Esophagus squamous epithelium (tissue), 5 donors: ENCODE data around the gene ITPA. TPM values are rescaled to one million over a fixed set of nuclear protein-coding genes. Genes with fewer than 3 reads are reported as not detected.

Source experiments
- DNase-seq: peaks from one replicate; lab custom pipeline; 2025; lab: John Stamatoyannopoulos, UW
- H3K27ac ChIP-seq, 4 donors: fragments of 200-600 bp; sonication (generic); one replicate each; pipeline ENCODE4 v1.5.1; 2016 to 2019; ENCODE audit warnings: mild to moderate bottlenecking in 1 of 4
- H3K27me3 ChIP-seq, 4 donors: fragments of 200-600 bp; sonication (generic); 1 replicate in 3 of 4; 2 replicates in 1 of 4; pipeline versions ENCODE4 v1.5.1 to v1.6.0; 2017 to 2021; ENCODE audit warnings: antibody characterized with exemption in 1 of 4
- H3K36me3 ChIP-seq, 3 donors: fragments of 200-600 bp; sonication (generic); one replicate each; pipeline ENCODE4 v1.5.1; 2016 to 2019
- H3K4me1 ChIP-seq, 3 donors: fragments of 200-600 bp; sonication (generic); one replicate each; pipeline ENCODE4 v1.5.1; 2017 to 2019
- H3K4me3 ChIP-seq, 4 donors: fragments of 200-600 bp; sonication (generic); 1 replicate in 3 of 4; 2 replicates in 1 of 4; pipeline ENCODE4 v1.5.1; 2016 to 2019; ENCODE audit warnings: mild to moderate bottlenecking in 2 of 4, moderate library complexity in 1 of 4
- H3K9me3 ChIP-seq, 3 donors: fragments of 200-600 bp; sonication (generic); one replicate each; pipeline ENCODE4 v1.5.1; 2016 to 2019
- POLR2A ChIP-seq, 4 donors: fragments of 450-650 bp; IDR thresholded peaks; one replicate each; pipeline ENCODE4 v1.6.1; 2017; ENCODE audit warnings: antibody characterized with exemption in 4 of 4, mild to moderate bottlenecking in 4 of 4, moderate library complexity in 3 of 4
- WGBS, 2 donors: methylation state at CpG; one replicate each; pipeline ENCODE4 v1.1.5; 2018; 5-methylcytosine and 5-hydroxymethylcytosine counted together
- intact Hi-C: fragments of 100-400 bp; cut with DNase I; formaldehyde crosslinking; loops from one replicate; pipeline ENCODE4 v1.15.0; 2022
- total RNA-seq, 4 donors: library from RNA; depleted of rRNA; stranded (reverse); fragments of >200 nt; gene quantifications; one replicate each; pipeline ENCODE4 v1.1.0, GENCODE V29; 2016
- TF ChIP-seq, protein P1 (sequence below), 6 experiments: fragments of 450-650 bp in 4 of 6; fragments of 200-600 bp in 2 of 6; sonication (generic) in 2 of 6; IDR thresholded peaks; one replicate each; pipeline ENCODE4 v1.5.1; 2016 to 2019; ENCODE audit warnings: antibody characterized with exemption in 6 of 6, mild to moderate bottlenecking in 4 of 6, moderate library complexity in 4 of 6
- donor health status: DM: yes; HTN: yes; CAD: no.

ITPA gene
- total RNA-seq, 4 donors from 2014 or later = 47.1 to 54.5 (median 48.7) TPM

DNA sequence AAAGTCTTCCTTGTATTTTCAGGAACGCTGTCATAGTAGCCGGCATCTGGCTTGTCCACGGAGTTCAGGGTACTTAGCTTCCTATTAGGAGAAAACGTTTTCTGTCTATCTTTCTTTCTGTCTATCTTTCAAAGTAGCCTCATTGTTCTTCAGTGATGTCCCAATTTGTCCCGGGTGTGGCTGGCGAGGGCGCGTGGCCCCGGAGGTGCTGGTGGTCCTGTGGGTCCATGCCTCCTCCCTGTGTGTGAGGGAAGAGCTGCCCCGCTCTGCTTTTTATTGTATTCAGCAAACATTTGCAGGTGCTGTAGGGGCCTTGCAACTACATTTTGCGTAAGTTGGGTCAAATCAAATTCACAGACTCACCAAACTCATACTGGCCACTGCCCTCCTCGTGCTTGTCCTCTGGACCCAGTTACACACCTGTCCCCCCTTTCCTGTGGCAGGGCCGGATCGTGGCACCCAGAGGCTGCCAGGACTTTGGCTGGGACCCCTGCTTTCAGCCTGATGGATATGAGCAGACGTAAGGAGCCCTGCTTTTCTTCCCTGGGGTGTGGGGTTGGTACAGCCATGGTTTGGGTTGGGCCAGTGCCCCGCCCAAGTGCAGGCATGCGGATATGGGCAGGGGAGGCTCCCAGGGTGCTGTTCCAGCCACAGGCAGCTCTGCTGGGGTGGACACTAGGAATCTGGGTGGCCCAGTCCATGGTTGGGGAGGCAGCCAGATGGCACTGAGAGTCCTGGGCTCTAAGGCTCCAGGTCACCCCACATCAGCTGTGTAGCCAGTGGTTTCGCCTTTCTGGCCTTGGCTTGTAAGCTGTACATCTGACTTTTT lies 12.3 kb downstream of the ITPA start:
- no peaks in the 10 kb centered on the region for H3K27me3 ChIP-seq
- H3K9me3 ChIP-seq = no peaks in the 10 kb centered on the region
- intact Hi-C loops = no loop called here
- peaks cover 6 to 64% (median 12%) of the 10 kb centered on the region in 3 donors for H3K4me1 ChIP-seq
- TF ChIP-seq POLR2A (IDR thresholded peaks at IDR 0.05) = no peak
- TF ChIP-seq, protein P1, sequence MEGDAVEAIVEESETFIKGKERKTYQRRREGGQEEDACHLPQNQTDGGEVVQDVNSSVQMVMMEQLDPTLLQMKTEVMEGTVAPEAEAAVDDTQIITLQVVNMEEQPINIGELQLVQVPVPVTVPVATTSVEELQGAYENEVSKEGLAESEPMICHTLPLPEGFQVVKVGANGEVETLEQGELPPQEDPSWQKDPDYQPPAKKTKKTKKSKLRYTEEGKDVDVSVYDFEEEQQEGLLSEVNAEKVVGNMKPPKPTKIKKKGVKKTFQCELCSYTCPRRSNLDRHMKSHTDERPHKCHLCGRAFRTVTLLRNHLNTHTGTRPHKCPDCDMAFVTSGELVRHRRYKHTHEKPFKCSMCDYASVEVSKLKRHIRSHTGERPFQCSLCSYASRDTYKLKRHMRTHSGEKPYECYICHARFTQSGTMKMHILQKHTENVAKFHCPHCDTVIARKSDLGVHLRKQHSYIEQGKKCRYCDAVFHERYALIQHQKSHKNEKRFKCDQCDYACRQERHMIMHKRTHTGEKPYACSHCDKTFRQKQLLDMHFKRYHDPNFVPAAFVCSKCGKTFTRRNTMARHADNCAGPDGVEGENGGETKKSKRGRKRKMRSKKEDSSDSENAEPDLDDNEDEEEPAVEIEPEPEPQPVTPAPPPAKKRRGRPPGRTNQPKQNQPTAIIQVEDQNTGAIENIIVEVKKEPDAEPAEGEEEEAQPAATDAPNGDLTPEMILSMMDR (IDR thresholded peaks at IDR 0.05) = no peak
- 86 to 92% methylated on average over 13 of the region's 18 CpGs for WGBS, 2 donors
- peak overlapping the region; percentile 8 to 62 (median 42) for H3K27ac ChIP-seq
- DNase-seq = no peak
- peaks cover 0 to 68% (median 0%) of the 10 kb centered on the region in 3 donors for H3K36me3 ChIP-seq
- no peak overlapping the region for H3K4me3 ChIP-seq

DNA sequence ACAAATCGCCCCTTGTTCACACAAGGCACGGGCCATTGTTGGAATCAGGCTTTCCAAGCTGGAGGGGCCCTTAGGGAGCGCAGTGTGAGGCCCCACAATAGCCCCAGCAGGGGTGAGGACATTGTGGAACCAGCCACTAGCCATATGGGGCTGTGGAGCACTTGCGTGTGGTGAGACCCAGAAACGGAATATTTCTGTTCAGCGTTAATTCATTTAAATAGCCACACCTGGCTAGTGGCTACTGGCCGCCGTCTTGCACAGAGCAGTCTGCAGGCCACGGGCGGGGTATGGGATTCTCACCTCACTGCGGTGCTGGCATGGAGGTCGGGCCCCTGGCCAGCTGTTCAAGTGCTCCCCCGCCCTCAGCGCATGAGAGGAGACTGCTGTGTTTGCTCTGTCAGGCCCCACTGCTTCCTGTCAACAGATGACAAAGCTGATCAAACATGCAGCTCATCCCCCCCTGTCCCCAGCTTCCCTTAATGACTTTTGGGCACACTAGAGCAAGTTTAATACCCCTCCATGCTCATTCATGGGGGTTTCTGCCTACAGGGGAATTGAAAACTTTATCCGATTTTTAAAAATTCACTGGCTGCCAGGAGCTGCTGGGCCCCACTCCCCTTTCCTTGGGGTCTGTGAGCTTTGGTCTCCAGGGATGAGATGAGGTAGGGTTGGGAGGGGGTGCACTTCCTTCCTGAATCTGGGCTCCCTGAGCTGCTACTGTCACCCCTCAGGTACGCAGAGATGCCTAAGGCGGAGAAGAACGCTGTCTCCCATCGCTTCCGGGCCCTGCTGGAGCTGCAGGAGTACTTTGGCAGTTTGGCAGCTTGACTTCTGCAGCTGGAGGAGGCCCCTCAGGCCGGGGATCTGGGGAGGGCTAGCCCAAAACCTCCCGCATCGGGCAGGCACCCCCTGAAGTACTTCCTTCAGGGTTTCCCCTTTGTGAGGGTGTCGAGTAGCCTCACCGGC lies 13.6 kb downstream of the ITPA start:
- Histone ChIP-seq H3K9me3 (no peaks in the 10 kb centered on the region), H3K27me3 (no peaks in the 10 kb centered on the region), H3K4me3 (no peak overlapping the region), H3K4me1 (peaks cover 6 to 74% (median 18%) of the 10 kb centered on the region in 3 donors), H3K36me3 (peaks cover 0 to 70% (median 0%) of the 10 kb centered on the region in 3 donors), H3K27ac (peak overlapping the region; percentile 8 to 52 (median 41))
- no peak for DNase-seq
- intact Hi-C loops = no loop called here
- WGBS, 2 donors = 68 to 78% methylated on average over 13 to 18 of the region's 25 CpGs
- TF ChIP-seq, protein P1 (IDR thresholded peaks at IDR 0.05) = no peak
- no peak for TF ChIP-seq POLR2A (IDR thresholded peaks at IDR 0.05)

- H3K27ac ChIP-seq = no peak overlapping the region
- intact Hi-C loops = no loop called here
- peaks cover 1 to 67% (median 12%) of the 10 kb centered on the region in 3 donors for H3K4me1 ChIP-seq
- no peaks in the 10 kb centered on the region for H3K9me3 ChIP-seq
- 20 to 89% methylated on average over 1 to 2 of the region's 6 CpGs for WGBS, 2 donors
- no peaks in the 10 kb centered on the region for H3K27me3 ChIP-seq
- no peak overlapping the region for H3K4me3 ChIP-seq
- no peak for DNase-seq
- H3K36me3 ChIP-seq = peaks cover 0 to 76% (median 0%) of the 10 kb centered on the region in 3 donors
- no peak for TF ChIP-seq POLR2A (IDR thresholded peaks at IDR 0.05)
- TF ChIP-seq, protein P1 (IDR thresholded peaks at IDR 0.05) = no peak
Observed at GRCh38 chr20:3223651-3223993, 14.3 kb downstream of the ITPA start.

DNA sequence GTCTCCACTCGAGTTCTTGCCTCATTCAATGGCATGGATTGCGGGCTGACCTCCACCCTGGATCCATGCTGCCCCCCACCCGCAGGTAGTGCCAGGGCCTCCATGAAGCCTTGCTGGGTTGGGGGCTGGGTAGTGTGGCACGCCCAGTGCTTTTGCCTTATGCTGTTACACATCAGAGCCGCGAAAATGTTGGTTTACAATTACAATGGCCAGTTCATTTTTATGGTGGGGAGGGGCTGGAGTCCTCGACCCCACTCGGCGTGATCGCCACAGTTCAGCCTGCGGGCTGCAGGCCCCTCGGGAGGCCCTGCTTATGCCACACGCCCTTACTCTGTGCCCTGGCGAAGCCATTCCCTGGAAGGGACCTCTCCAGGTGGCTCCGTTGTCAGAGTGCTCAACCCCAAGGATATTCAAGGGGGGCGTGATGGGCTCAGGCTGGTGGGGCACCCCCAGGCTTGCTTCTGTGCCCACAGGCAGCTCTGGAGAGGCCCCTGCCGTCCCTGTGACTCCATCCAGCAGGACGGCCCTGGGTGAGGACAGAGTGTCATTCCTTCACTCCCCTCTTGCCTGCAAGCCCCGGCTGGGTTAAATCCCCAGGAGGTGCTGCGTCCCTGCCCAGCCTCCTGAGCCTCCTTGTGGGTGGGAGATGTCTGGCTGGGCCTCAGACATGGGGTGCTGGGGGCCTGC lies 14.8 kb downstream of the ITPA start:
- H3K4me3 ChIP-seq = no peak overlapping the region
- H3K9me3 ChIP-seq = no peaks in the 10 kb centered on the region
- intact Hi-C loops = no loop called here
- no peak for DNase-seq
- no peak for TF ChIP-seq POLR2A (IDR thresholded peaks at IDR 0.05)
- TF ChIP-seq, protein P1 (IDR thresholded peaks at IDR 0.05) = no peak
- peak overlapping the region in 3 of 4 donors; percentile 17 to 55 (median 49) for H3K27ac ChIP-seq
- no peaks in the 10 kb centered on the region for H3K27me3 ChIP-seq
- peaks cover 0 to 62% (median 10%) of the 10 kb centered on the region in 3 donors for H3K4me1 ChIP-seq
- 82 to 100% methylated on average over 1 to 5 of the region's 20 CpGs for WGBS, 2 donors
- H3K36me3 ChIP-seq = peaks cover 0 to 82% (median 0%) of the 10 kb centered on the region in 3 donors
